Ovary (tissue), 3 donors: ENCODE measurements around the gene TDRD9.

Experiments
- CTCF ChIP-seq, 3 donors: fragments of 450-650 bp in 2 of 3; fragments of 200-600 bp in 1 of 3; IDR thresholded peaks; one replicate each; pipeline versions ENCODE4 v1.5.1 to v1.8.0; 2016 to 2022; ENCODE audit warnings: antibody characterized with exemption in 3 of 3, mild to moderate bottlenecking in 1 of 3
- EP300 ChIP-seq: sonication (generic); formaldehyde crosslinking; IDR thresholded peaks from one replicate; pipeline ENCODE4 v1.6.1; 2017; ENCODE audit warnings: antibody characterized with exemption
- POLR2A ChIP-seq: fragments of 450-650 bp; IDR thresholded peaks from one replicate; pipeline ENCODE4 v1.6.1; 2017; ENCODE audit warnings: antibody characterized with exemption, mild to moderate bottlenecking, moderate library complexity
- donor health status: DM: no; HTN: no; CAD: no.

DNA sequence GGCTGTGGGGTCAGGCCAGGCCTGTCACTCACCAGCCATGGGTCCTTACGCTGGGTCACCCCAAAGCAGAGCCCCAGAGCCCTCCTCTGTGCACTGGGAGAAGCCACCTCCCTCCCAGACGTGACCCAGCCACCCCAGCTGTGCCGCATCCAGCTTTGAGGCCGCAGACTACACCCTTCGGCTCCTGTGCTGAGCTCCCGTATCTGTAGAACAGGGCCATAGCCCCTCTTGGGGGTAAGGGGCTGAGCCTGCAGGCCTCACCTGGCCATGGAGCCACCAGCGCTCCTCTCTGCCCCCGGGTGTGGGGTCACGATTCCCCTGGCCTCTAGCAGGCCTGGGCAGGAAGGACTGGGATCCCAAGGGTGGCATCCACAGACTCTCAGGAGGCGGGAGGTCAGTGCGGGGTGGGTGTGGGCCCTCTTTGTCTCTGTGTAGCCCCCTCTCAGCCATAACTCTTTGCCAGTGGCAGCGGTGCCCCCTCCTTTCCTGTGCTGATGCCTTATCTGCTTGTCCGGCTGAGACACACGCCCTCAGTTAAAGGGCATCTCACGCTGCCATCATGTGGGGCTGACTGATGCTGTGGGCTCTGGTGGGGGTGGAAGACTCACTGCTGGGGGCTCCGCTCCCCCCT is 173.5 kb downstream of the TDRD9 start:
- no peak for TF ChIP-seq POLR2A
- no peak for TF ChIP-seq CTCF (IDR thresholded peaks at IDR 0.05)
- TF ChIP-seq EP300 = no peak
